Limb (tissue), 2 donors: ENCODE measurements around the gene TMEM240.
"Not testable (repeated sequence)": the region's sequence is repeated elsewhere in the genome, so short reads cannot be mapped to it uniquely, and the experiment has no call there.

Experiments used
- DNase-seq, 2 donors: peaks; one replicate each; pipeline ENCODE4 v3.0.0-alpha.2; 2016; ENCODE audit errors: extremely low spot score in 2 of 2

TMEM240 gene

DNA sequence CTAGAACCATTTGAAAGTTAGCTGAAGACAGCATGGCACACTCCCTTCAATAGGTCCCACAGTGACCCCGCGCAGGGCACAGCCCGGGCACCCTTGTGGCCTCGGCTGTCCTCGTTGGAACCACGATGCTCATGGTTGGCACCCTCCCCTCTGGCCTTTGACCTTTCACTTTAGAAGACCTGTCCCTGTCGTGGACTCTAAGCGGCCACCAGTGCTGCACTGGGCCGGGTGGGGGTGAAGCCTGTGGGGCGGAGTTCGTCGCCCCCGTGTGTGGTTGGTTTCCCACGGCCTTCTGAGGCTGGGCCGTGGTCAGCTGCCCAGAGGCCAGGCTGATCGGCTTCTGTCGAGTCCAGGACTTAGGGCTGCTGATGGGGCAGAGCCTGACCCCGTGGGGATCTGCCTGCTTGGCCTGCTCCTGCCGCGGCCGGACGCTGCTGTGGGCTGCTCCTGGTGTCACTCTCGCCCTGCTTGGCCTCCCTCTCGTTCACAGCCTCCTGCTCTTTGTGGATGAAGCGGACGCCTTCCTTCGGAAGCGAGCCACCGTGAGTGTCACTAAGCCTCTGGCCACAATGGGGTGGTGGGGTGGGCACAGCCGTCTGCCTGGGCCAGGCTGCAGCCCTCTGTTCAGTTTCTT, 15.6 kb downstream of the TMEM240 start:
- not testable (repeated sequence) for DNase-seq

DNA sequence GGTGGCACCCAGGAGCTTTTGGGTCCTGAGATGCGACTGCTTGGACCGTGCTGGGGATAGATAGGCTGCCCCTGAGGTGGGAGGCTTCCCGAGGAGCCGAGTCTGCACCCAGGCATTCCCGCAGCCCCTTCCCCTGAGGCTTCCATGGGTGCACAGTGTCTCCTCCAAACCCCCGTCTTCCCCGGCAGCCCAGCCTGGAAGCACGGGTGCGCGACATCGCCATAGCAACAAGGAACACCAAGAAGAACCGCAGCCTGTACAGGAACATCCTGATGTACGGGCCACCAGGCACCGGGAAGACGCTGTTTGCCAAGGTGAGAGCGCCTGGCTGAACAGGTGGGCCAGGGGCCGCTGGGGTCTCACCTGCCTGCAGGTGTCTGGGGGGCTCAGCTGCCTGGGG, 16.8 kb downstream of the TMEM240 start:
- DNase-seq = not testable (repeated sequence)

DNA sequence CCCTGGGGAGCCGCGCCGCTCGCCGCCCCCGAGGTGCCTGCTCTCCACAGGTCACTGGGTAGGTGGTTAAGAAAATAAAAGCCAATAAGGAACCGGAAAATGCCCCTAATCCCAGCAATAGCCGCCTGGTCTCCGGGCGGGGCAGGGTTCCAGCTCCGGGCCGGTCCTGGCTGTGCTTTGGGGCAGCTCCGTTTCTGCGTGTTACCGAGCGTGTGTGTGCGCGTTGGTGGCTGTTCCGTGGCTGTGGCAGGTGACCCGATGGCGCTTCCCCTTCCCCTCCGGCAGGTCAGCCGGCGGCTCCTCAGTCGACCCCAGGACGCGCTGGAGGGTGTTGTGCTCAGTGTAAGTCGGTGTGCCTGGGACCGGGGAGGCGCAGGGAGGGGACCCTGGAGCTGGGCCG, 17.2 kb downstream of the TMEM240 start:
- not testable (repeated sequence) for DNase-seq

DNA sequence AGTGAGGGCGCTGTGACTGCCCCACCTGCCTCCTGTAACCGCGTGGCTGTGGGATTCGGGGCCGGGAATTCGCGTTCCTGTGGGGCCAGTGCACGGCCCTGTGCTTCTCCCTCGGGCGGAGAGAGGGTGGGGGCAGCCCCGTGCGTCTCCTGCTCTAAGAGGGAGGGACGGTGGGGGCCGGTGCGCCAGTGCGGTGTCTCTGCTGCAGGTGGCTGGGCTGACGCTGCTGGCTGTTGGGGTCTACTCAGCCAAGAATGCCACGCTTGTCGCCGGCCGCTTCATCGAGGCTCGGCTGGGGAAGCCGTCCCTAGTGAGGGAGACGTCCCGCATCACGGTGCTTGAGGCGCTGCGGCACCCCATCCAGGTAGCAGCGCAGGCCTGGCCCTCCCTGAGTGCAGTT, 17.9 kb downstream of the TMEM240 start:
- DNase-seq = not testable (repeated sequence)

DNA sequence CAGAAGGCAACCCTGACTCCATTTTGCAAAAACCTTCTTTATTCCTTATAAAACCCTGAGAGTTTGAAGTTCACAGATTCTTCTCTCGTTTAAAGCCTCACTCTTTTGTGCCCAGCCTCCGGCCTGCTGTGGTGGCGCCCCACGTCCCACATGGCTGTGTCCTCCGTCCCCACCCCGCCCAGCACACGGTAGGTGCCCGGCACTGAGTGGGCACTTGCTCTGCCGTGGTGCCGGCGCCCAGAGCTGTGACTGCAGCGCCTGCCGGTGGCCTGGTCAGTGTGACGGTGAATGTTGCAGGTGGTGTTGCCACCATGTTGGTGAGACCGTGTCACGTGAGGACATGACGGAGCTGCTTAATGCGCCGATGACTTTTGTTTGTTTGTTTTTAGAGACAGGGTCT, 19.1 kb downstream of the TMEM240 start:
- no peak for DNase-seq

DNA sequence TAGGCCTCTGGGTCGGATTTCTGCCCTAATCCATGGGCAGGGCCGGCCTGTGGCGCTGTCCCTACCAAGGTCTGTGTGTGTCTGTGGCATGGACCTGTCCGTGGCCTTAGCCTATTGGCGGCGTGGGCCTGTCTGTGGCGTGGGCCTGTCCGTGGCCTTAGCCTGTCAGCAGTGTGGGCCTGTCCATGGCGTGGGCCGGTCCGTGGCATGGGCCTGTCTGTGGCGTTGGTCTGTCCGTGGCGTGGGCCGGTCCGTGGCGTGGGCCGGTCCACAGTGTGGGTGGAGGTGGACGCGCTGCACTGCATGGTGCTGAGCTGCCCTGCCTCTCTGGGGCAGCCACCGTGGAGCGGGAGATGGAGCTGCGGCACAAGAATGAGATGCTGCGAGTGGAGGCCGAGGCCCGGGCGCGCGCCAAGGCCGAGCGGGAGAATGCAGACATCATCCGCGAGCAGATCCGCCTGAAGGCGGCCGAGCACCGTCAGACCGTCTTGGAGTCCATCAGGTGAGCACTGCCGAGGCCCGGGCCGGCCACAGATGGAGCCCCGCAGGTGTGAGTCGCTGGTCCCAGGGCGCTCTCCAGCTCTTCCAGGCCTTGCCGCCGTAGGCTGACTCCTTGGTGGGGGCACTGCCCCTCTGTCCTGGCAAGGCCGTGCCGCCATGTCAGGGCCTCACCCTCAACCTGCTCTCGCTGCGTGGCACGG, 20.5 kb downstream of the TMEM240 start:
- not testable (repeated sequence) for DNase-seq

DNA sequence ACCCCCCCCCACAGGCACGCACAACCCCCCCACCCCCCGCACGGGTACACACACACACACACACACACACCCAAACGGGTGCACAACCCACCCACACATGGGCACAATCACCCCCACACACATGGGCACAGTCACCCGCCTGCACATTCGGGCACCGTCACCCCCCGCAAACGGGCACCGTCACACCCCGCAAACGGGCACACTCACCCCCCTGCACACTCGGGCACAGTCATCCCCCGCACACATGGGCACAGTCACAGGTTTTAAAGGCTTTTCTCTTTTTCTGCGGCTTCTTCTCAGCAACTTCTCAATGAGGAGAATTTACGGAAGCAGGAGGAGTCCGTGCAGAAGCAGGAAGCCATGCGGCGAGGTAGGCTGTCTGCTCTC, 21.8 kb downstream of the TMEM240 start:
- DNase-seq = not testable (repeated sequence)

DNA sequence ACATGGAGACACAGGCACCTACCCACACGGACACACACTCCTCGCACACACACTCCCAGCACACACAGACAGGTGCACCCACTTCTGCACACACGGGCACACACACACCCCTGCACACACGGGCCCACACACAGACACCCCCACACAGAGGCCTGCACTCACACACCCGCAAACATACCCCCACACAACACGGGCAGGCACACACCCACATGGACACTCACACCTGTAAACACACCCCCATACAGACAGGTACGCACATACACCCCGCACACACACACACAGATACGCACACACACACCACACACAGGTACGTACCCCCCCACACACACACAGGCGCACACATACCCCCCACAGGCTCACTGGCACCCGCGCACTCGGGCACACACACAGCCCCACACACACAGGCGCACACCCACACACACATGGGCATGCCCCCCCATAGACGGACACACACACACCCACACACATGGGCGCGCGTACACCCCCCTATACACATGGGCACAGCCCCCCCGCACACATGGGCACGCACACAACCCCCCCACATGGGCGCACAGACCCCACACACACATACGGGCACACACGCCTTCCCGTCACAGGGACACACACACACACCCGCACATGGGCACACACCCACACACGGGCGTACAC, 22.3 kb downstream of the TMEM240 start:
- no peak for DNase-seq

DNA sequence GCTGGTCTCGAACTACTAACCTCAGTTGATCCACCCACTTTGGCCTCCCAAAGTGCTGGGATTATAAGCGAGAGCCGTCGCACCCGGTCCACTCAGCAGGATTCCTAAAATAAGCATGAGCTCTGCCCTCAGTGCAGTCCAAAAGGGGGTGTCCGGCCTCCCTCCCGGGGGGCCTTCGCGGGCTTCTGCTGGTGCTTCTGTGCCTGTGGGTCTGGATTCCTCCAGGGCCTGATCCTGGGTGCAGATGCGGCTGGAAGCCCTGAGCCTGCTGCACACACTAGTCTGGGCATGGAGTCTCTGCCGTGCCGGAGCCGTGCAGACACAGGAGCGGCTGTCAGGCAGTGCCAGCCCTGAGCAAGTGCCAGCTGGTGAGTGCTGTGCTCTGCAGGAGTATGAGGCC, 23.5 kb downstream of the TMEM240 start:
- DNase-seq = not testable (repeated sequence)

DNA sequence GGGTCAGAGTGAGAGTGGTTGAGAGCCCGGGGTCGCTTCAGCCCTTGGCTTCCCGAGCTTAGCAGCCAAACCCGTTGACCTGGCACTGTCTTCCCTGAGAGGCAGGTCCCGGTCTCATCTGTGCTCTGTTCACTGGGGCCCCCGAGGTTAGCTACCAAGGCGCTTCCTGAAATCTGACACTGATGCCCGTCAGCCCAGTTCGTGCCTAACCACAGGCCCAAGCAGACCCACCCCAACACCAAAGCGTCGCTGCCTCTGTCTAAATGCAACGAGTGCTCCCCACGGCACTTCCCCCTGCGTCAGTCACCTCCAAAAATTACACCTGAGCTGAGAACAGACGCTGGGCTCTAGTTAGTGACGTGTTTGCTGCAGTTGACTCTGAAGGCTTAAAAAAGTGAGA, 26.0 kb downstream of the TMEM240 start:
- not testable (repeated sequence) for DNase-seq

DNA sequence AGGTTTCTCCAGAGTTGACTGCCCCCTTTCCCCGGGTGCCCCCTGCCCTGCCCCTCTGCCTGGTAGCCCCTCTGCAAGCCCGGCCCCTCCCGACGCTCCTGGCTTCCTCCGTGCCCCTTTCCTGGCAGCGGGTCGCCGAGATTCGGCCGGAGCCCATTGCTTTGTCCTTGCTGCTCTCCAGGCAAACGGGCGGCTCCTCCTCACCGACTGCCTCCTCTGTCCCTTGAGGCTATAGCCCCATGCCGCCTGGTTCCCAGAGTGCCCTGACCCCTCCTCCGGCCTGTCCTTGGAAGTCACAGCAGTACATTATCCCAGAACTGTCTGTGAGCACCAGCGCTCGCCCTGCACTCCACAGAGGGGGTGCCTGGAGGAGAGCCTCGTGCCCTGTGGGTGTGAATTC, 26.7 kb downstream of the TMEM240 start:
- DNase-seq = not testable (repeated sequence)

DNA sequence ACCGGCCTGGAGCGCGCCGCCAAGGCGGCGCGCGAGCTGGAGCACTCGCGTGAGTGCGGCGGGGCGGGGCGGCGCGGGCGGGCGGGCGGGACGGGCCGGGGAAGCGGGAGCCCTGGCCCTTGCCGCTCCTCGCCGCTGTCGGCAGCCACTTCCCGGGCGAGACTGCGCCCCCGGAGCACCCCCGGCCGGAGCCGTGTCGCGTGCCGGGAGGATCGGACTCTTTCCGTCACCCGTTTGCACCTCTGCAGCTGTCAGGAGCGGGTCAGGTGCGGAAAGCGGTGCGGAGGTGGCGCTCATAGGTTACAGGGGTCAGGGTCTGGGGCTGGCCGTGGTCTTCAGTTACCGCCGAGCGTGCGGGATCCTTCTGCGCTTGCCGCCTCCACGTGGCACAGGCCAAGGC, 28.0 kb downstream of the TMEM240 start:
- not testable (repeated sequence) for DNase-seq

DNA sequence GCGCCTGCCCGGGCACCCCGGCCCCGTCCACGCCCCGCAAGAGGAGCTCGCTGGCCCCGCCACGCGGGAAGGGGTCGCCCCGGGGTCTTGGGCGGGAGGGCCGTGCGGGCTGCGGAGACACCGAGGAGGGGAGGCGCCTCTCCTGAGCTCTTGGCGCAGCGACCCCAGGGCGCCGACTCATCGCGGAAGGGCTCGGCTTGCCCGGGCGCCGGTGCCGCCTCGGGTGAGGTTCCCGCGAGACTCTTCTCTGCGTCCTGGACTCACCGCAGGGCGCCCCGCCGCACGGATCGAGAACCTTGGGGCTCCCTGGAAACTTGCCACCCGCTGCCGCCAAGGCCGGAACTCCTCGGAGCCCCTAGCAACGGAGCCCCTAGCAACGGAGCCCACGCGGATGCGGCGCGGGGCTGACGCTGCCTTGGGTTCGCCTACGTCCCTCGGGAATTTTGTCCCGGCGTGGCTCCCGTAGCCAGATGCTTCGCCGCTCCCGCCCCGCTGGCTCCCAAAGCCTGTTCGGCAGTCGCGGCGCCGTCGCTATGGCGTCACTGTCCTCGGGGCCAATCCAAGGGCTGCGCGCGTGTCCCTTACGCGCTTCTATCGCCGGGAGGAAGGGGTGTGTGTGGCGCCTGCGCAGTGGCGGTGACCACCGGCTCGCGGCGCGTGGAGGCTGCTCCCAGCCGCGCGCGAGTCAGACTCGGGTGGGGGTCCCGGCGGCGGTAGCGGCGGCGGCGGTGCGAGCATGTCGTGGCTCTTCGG, 28.7 kb downstream of the TMEM240 start, which contains the start of gene ATAD3A:
Gene ATAD3A, plus strand, starts transcription at position 630 of the 753 bp plus-strand sequence. Its CDS starts 107 bp downstream, at position 737.
- peak; percentile 96 to 98 for DNase-seq

DNA sequence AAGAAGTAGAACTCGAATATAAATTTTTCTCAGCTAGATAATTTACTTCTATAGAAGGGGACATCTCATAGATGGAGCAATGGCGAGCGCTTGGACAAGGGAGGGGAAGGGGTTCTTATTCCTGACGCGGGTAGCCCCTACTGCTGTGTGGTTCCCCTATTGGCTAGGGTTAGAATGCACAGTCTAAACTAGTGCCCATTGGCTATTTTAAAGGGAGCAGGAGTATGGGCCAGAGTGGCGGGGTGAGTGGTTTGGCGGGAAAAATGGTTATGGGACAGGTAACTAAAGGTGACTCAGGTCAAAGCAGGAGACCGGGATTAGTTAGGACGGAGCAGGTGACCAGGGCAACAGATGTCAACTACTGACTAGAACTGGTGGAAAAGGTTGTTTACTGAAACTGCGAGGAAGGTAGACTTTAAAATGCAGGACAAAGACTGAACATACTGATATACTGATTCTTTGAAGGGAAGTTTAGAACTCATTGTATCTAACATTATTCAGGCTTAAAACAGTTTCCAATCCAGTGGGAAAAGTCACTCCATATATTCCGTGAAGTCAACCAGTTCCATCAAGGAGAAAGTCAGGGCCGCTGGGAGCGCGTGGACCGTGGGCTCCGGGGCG, 29.4 kb downstream of the TMEM240 start:
- no peak for DNase-seq

DNA sequence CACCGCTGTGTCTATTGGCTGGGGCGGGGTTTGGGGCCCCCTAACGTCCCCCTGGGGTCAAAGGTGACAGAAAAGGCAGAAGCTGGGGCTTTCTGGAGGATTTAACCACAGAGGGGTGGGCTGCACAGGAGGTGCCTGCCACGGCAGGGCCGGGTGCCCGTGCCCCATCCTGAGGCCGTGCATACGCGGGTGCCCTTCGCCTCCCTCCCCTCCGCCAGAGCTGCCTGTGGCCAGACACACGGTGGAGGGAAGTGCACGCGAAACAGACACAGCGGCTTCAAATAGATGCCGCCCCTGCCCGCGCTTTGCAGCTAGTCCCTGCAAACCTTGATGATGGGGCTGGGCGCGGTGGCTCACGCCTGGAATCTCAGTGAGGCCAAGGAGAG, 31.0 kb downstream of the TMEM240 start:
- not testable (repeated sequence) for DNase-seq

DNA sequence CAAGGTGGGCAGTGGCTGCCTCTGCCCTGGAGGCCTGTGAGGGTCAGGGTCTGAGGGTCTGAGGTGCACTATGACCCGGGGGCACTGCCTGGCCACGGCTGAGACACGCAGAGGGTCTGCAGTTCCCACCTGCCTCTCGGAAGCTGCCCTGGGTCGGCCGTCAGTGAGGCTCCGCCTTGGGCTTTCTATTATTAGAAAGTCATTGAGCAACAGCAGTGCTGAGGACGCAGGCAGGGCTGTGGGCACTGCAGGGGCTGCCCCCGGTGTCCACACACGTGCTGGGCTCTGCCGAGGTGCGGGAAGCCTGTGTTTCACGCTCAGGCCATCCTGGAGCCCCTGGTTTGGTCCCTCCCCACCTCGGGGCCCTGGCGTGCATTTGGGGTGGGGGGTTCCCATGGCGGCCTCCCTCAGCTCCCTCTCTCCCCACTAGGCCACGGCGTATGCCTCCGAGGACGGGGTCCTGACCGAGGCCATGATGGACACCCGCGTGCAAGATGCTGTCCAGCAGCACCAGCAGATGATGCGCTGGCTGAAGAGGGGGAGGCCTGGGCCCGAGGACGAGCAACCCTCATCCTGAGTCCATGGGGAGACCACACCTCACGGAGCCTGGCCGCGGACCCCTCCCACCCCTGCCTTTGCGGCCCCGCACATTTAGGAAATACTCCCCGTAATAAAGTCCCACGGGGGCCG, 31.5 kb downstream of the TMEM240 start:
- not testable (repeated sequence) for DNase-seq

DNA sequence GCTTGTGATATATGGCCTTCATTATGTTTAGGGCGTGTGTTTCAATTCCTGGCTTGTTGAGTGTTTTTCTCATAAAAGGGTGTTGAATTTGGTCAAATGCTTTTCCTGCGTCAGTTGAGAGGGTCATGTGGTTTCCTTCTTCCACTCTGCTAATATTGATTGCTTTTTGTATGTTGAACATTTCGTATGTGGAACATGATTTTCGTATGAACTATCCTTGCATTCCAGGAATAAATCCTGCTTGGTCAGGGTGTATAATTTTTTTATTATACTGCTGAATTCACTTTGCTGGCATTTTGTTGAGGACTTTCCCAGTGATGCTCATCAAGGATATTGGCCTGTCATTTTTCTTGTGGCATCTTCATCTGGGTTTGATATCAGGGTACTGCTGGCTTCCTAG, 33.1 kb downstream of the TMEM240 start:
- no peak for DNase-seq

DNA sequence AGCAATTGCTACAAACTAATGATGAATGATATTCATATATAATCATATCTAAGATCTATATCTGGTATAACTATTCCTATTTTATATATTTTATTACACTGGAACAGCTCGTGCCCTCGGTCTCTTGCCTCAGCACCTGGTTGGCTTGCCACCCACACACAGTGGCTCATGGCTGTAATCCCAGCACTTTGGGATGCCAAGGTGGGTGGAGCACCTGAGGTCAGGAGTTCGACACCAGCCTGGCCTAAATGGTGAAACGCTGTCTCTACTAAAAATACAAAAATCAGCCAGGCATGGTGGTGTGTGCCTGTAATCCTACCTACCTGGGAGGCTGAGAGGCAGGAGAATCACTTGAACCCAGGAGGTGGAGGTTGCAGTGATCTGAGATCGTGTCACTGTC, 34.6 kb downstream of the TMEM240 start:
- not testable (repeated sequence) for DNase-seq

DNA sequence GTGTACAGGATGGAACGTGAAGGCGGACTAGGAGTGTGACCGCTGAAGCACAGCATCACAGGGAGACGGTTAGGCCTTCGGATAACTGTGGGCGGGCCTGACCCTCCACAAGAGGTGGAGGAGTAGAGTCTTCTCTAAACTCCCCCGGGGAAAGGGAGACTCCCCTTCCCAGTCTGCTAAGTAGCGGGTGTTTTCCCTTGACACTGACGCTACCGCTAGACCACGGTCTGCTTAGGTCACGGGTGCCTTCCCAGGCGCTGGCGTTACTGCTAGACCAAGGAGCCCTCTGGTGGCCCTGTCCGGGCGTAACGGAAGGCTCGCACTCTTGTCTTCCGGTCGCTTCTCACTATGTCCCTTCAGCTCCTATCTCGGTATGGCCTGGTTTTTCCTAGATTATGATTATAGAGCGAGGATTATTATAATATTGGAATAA, 35.0 kb downstream of the TMEM240 start:
- DNase-seq = not testable (repeated sequence)

DNA sequence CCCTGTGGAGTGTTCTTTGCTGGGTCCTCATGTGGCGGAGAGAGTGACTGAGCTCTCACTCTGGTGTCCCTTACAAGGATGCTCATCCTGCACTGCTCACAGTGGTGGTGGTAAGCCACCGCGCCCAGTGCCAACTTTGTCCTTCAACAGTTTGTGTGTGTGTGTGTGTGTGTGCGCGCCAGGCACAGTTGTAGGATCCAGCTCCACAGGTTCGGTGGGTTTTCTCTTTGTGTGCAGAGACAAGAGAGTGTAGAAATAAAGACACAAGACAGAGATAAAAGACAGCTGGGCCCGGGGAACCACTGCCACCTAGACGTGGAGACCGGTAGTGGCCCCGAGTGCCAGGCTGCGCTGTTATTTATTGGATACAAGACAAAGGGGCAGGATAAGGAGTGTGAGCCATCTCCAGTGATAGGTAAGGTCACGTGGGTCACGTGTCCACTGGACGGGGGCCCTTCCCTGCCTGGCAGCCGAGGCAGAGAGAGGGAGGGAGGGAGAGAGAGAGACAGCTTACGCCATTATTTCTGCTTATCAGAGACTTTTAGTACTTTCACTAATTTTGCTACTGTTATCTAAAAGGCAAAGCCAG, 35.6 kb downstream of the TMEM240 start:
- peak; percentile 2 to 78 for DNase-seq
